Right ventricle myocardium superior (tissue), 1 donor: ENCODE measurements around the gene DPPA4. TPM values are rescaled to one million over a fixed set of nuclear protein-coding genes. Genes with fewer than 3 reads are reported as not detected.

Experiments
- total RNA-seq: library from RNA; stranded (reverse); fragmentation: NEBNext Ultra II Directional; extraction: Animal tissue kit (Norgen Biotek cat#: 25700); gene quantifications from one replicate; pipeline ENCODE4 v1.2.1, GENCODE V29; 2021
- donor health status: DM: no; HTN: yes; CAD: no; lungs with severe emphysema.

The DPPA4 gene
- total RNA-seq, 1 donor from 2014 or later = not detected

Other genes with a start within 250 kb of the DPPA4 start
- not detected for gene MORC1, start 219.4 kb downstream of the DPPA4 start, total RNA-seq
- not detected for gene C3orf85, start 200.8 kb downstream of the DPPA4 start, total RNA-seq
- not detected for gene DPPA2, start 21.0 kb downstream of the DPPA4 start, total RNA-seq